OCI-LY7 (cell line): Measurements from ENCODE around the gene ALDH1L1. TPM values are rescaled to one million over a fixed set of nuclear protein-coding genes. Genes with fewer than 3 reads are reported as not detected.

Experiments used
- BruUV-seq: library from RNA; stranded (reverse); fragments of 400-500 nt; replicated peaks from 2 replicates; lab custom pipeline; 2021; lab: Mats Ljungman, UMichigan
- CTCF ChIA-PET: fragments of 300-600 bp; sonication (Branson Sonifier 250); formaldehyde crosslinking; loops from one replicate; lab custom pipeline; 2022; ENCODE audit warnings: antibody characterized with exemption; ENCODE audit not compliant: unreplicated experiment; lab: Charles Lee
- POLR2A ChIA-PET: fragments of 300-600 bp; sonication (Branson Sonifier 250); formaldehyde crosslinking; loops from one replicate; lab custom pipeline; 2022; ENCODE audit warnings: antibody characterized with exemption; lab: Charles Lee
- DNase-seq: peaks from one replicate; pipeline ENCODE4 v3.0.0-alpha.2; 2015; ENCODE audit warnings: low spot score
- H2AFZ ChIP-seq: fragments of 200-600 bp; sonication (generic), shearing (Covaris generic); 2 replicates; pipeline ENCODE4 v1.6.1; 2014; ENCODE audit warnings: mild to moderate bottlenecking, antibody characterized with exemption, low read length, moderate library complexity
- H3K27ac ChIP-seq: fragments of 200-600 bp; sonication (generic); 2 replicates; pipeline ENCODE4 v1.5.1; 2014; ENCODE audit warnings: mixed run types, low read depth, mild to moderate bottlenecking, moderate library complexity, low read length, inconsistent platforms; ENCODE audit not compliant: poor library complexity, severe bottlenecking
- H3K36me3 ChIP-seq: fragments of 200-600 bp; sonication (generic); 2 replicates; pipeline ENCODE4 v1.6.1; 2014; ENCODE audit warnings: mild to moderate bottlenecking, antibody characterized with exemption, low read length, moderate library complexity, mixed read lengths; ENCODE audit not compliant: insufficient read depth
- H3K4me1 ChIP-seq: fragments of 200-600 bp; sonication (generic); 2 replicates; pipeline ENCODE4 v1.5.1; 2014; ENCODE audit warnings: mild to moderate bottlenecking, low read length; ENCODE audit not compliant: insufficient read depth, poor library complexity, severe bottlenecking
- H3K4me2 ChIP-seq: fragments of 200-600 bp; sonication (generic); 2 replicates; pipeline ENCODE4 v1.6.1; 2014; ENCODE audit warnings: mild to moderate bottlenecking, low read length
- H3K4me3 ChIP-seq: fragments of 200-600 bp; sonication (generic); 2 replicates; pipeline ENCODE4 v1.5.1; 2014; ENCODE audit warnings: mild to moderate bottlenecking, low read depth, low read length; ENCODE audit not compliant: poor library complexity, severe bottlenecking
- H3K79me2 ChIP-seq: fragments of 200-600 bp; sonication (generic); 2 replicates; pipeline ENCODE4 v1.6.1; 2016; ENCODE audit warnings: low read depth, mild to moderate bottlenecking, low read length, moderate library complexity, mixed read lengths; ENCODE audit not compliant: insufficient read depth
- H3K9me2 ChIP-seq: fragments of 200-600 bp; sonication (generic); 2 replicates; pipeline ENCODE4 v1.6.1; 2016; ENCODE audit warnings: mild to moderate bottlenecking, low read length, mixed read lengths; ENCODE audit not compliant: insufficient read depth
- H3K9me3 ChIP-seq: fragments of 200-600 bp; sonication (generic); 2 replicates; pipeline ENCODE4 v1.6.1; 2014; ENCODE audit warnings: mild to moderate bottlenecking, mixed run types, low read length, mixed read lengths
- H4K20me1 ChIP-seq: fragments of 200-600 bp; sonication (generic); 2 replicates; pipeline ENCODE4 v1.6.1; 2014; ENCODE audit warnings: mild to moderate bottlenecking, antibody characterized with exemption, low read length, moderate library complexity, mixed read lengths; ENCODE audit not compliant: insufficient read depth
- EZH2phosphoT487 ChIP-seq: fragments of 200-600 bp; sonication (generic); IDR thresholded peaks from 2 replicates; pipeline ENCODE4 v1.6.1; 2018; ENCODE audit warnings: low read depth, borderline replicate concordance, mild to moderate bottlenecking, mixed run types, antibody characterized with exemption, low read length, moderate library complexity, mixed read lengths
- intact Hi-C: fragments of 100-400 bp; cut with micrococcal nuclease; formaldehyde crosslinking; loops from one replicate; pipeline ENCODE4 v1.10.0; 2022; ENCODE audit not compliant: unreplicated experiment
- total RNA-seq, 2 experiments: library from RNA; depleted of rRNA in 1 of 2; stranded (reverse); fragments of >200 nt in 1 of 2; shearing (Covaris generic) in 1 of 2; gene quantifications; 2 replicates each; pipeline ENCODE4 v1.2.3, GENCODE V29; 2014 to 2022
- TF ChIP-seq, protein P1 (sequence below): fragments of 200-600 bp; sonication (generic); conservative IDR thresholded peaks from 2 replicates; pipeline ENCODE4 v1.5.1; 2014; ENCODE audit warnings: mild to moderate bottlenecking, antibody characterized with exemption, low read length, moderate library complexity, mixed read lengths

ALDH1L1 gene
- total RNA-seq, 2 experiments from 2014 or later = not detected

DNA sequence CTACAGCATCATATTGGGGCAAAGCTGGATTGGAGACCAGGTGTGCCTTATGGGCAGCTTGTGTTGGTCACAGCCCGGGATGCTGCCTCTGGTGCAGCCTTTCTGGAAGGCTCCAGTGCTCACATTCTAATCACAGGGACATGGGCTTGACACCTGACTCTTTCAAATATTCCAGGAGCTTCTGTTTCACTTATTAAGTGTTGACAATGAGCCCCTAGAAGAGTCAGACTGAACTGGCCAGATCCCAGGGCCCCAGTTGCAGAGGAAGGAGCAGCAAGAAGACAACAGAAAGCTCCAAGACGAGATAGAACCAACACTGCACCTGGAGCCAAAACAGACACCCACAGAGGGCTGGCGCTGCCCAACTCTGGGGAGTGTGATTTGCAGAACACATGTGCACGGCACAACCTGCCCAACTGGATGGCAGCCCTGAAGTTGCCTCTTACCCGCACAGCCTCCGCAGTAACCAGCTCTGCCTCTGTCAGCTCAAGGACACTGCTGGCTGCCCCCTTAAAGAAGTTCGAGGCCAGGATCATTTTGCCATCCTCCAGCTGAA is 30.3 kb downstream of the ALDH1L1 start:
- DNase-seq = no peak
- Histone ChIP-seq H3K9me3 (no peaks in the 10 kb centered on the region), H3K4me1 (no peaks in the 10 kb centered on the region), H3K9me2 (no peaks in the 10 kb centered on the region), H3K27ac (no peak overlapping the region), H3K4me3 (no peak overlapping the region), H3K4me2 (no peak overlapping the region), H3K79me2 (no peaks in the 10 kb centered on the region), H3K36me3 (no peaks in the 10 kb centered on the region), H2AFZ (no peak overlapping the region), H4K20me1 (no peaks in the 10 kb centered on the region)
- TF ChIP-seq, protein P1, sequence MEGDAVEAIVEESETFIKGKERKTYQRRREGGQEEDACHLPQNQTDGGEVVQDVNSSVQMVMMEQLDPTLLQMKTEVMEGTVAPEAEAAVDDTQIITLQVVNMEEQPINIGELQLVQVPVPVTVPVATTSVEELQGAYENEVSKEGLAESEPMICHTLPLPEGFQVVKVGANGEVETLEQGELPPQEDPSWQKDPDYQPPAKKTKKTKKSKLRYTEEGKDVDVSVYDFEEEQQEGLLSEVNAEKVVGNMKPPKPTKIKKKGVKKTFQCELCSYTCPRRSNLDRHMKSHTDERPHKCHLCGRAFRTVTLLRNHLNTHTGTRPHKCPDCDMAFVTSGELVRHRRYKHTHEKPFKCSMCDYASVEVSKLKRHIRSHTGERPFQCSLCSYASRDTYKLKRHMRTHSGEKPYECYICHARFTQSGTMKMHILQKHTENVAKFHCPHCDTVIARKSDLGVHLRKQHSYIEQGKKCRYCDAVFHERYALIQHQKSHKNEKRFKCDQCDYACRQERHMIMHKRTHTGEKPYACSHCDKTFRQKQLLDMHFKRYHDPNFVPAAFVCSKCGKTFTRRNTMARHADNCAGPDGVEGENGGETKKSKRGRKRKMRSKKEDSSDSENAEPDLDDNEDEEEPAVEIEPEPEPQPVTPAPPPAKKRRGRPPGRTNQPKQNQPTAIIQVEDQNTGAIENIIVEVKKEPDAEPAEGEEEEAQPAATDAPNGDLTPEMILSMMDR = no peak
- TF ChIP-seq EZH2phosphoT487 = no peak
- intact Hi-C loops = no loop called here
- BruUV-seq = no TSS peak
- POLR2A ChIA-PET = no interaction called here
- CTCF ChIA-PET = no interaction called here

DNA sequence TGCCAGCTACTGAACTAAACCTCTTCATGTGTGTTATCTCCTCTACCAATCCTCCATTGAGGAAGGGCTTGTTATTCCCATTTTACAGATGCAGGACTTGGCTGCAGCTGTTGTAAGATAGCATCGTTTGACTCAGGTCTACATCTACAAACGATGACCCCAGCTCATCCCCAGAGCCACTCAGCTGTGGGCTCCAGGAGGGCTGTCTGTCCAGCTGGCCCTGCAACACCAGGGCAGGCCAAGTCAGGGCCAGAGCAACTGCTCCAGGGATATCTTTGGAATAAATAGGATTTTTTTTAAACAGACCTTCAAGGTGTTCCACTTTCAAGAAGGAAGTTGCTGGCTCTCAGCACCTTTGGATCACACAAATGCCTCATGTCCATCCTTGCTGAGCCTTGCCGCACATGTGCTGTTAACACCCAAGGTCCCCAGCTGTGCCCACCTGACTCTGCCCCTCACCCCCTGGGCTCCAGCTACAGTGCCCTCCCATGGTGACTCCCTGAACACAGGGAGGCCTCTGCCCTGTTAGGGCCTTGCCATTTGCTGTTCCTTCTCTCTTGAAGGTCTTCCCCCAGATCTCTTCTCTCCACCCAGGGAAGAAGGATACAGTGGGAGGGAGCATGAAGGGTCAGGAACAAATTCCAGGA is 31.0 kb downstream of the ALDH1L1 start:
- Histone ChIP-seq H3K4me1 (no peaks in the 10 kb centered on the region), H3K4me3 (no peak overlapping the region), H3K36me3 (no peaks in the 10 kb centered on the region), H3K4me2 (no peak overlapping the region), H3K27ac (no peak overlapping the region), H3K79me2 (no peaks in the 10 kb centered on the region), H2AFZ (no peak overlapping the region), H3K9me2 (no peaks in the 10 kb centered on the region), H4K20me1 (no peaks in the 10 kb centered on the region), H3K9me3 (no peaks in the 10 kb centered on the region)
- TF ChIP-seq, protein P1 = no peak
- TF ChIP-seq EZH2phosphoT487 = no peak
- ChIA-PET POLR2A (no interaction called here), CTCF (no interaction called here)
- no TSS peak for BruUV-seq
- no peak for DNase-seq
- intact Hi-C loops = no loop called here

GRCh38 chr3:126147932-126148683 is 32.3 kb downstream of the ALDH1L1 start:
- H3K79me2 ChIP-seq = no peaks in the 10 kb centered on the region
- H3K4me2 ChIP-seq = no peak overlapping the region
- no peak overlapping the region for H2AFZ ChIP-seq
- no peaks in the 10 kb centered on the region for H3K9me3 ChIP-seq
- no peaks in the 10 kb centered on the region for H3K9me2 ChIP-seq
- H3K27ac ChIP-seq = no peak overlapping the region
- CTCF ChIA-PET = no interaction called here
- POLR2A ChIA-PET = no interaction called here
- no peak for DNase-seq
- intact Hi-C loops = no loop called here
- no peaks in the 10 kb centered on the region for H3K36me3 ChIP-seq
- no peak for TF ChIP-seq EZH2phosphoT487
- TF ChIP-seq, protein P1 = no peak
- no peaks in the 10 kb centered on the region for H4K20me1 ChIP-seq
- no peak overlapping the region for H3K4me3 ChIP-seq
- H3K4me1 ChIP-seq = no peaks in the 10 kb centered on the region
- no TSS peak for BruUV-seq
